ENCODE results near the gene ROBO2.
"Not testable (repeated sequence)": the region's sequence is repeated elsewhere in the genome, so short reads cannot be mapped to it uniquely, and the experiment has no call there.

Gene ROBO2

GRCh38 chr3:77345009-77345408 is 305.1 kb downstream of the ROBO2 start:
- DNase-seq: no peak

- no peak for DNase-seq
Observed at GRCh38 chr3:77348244-77348855, 308.5 kb downstream of the ROBO2 start.

- no peak for DNase-seq
Observed at GRCh38 chr3:77354958-77355357, 315.1 kb downstream of the ROBO2 start.

GRCh38 chr3:77362936-77363335 is 323.0 kb downstream of the ROBO2 start:
- no peak for DNase-seq

- DNase-seq: no peak
Observed at GRCh38 chr3:77365152-77365551, 325.3 kb downstream of the ROBO2 start.

- DNase-seq: no peak
Observed at GRCh38 chr3:77370413-77370812, 330.5 kb downstream of the ROBO2 start.

- no peak for DNase-seq
Observed at GRCh38 chr3:77372018-77372417, 332.1 kb downstream of the ROBO2 start.

- no peak for DNase-seq
Observed at GRCh38 chr3:77372634-77373346, 332.9 kb downstream of the ROBO2 start.

GRCh38 chr3:77373619-77374018 is 333.7 kb downstream of the ROBO2 start:
- DNase-seq: no peak

GRCh38 chr3:77376511-77376910 is 336.6 kb downstream of the ROBO2 start:
- DNase-seq: no peak

GRCh38 chr3:77377717-77378116 is 337.8 kb downstream of the ROBO2 start:
- DNase-seq: no peak

GRCh38 chr3:77380136-77380535 is 340.2 kb downstream of the ROBO2 start:
- no peak for DNase-seq

GRCh38 chr3:77381431-77381830 is 341.5 kb downstream of the ROBO2 start:
- no peak for DNase-seq

- DNase-seq: peak; percentile 57
Observed at GRCh38 chr3:77392181-77392580, 352.3 kb downstream of the ROBO2 start.

GRCh38 chr3:77394046-77394445 is 354.1 kb downstream of the ROBO2 start:
- DNase-seq: peak; percentile 56

- no peak for DNase-seq
Observed at GRCh38 chr3:77404871-77405270, 365.0 kb downstream of the ROBO2 start.

GRCh38 chr3:77407441-77407840 is 367.5 kb downstream of the ROBO2 start:
- no peak for DNase-seq

- not testable (repeated sequence) for DNase-seq
Observed at GRCh38 chr3:77410334-77410733, 370.4 kb downstream of the ROBO2 start.

GRCh38 chr3:77411334-77411733 is 371.4 kb downstream of the ROBO2 start:
- DNase-seq: no peak

- no peak for DNase-seq
Observed at GRCh38 chr3:77412021-77412438, 372.1 kb downstream of the ROBO2 start.

- no peak for DNase-seq
Observed at GRCh38 chr3:77412584-77412983, 372.7 kb downstream of the ROBO2 start.

GRCh38 chr3:77414881-77415280 is 375.0 kb downstream of the ROBO2 start:
- no peak for DNase-seq

GRCh38 chr3:77420336-77420735 is 380.4 kb downstream of the ROBO2 start:
- DNase-seq: peak; percentile 21

GRCh38 chr3:77421916-77422315 is 382.0 kb downstream of the ROBO2 start:
- DNase-seq: no peak

GRCh38 chr3:77426531-77426930 is 386.6 kb downstream of the ROBO2 start:
- no peak for DNase-seq

All from retina (tissue), 1 donor.